Gastroesophageal sphincter (tissue), 3 donors: ENCODE measurements around the gene PRR5L.

Experiments used
- EP300 ChIP-seq: sonication (generic); formaldehyde crosslinking; IDR thresholded peaks from one replicate; pipeline ENCODE4 v1.6.1; 2017; ENCODE audit warnings: antibody characterized with exemption, mild to moderate bottlenecking
- POLR2A ChIP-seq, 2 donors: fragments of 450-650 bp; IDR thresholded peaks; one replicate each; pipeline ENCODE4 v1.6.1; 2017; ENCODE audit warnings: antibody characterized with exemption in 2 of 2, mild to moderate bottlenecking in 2 of 2, moderate library complexity in 1 of 2
- POLR2AphosphoS5 ChIP-seq: sonication (generic); formaldehyde crosslinking; IDR thresholded peaks from one replicate; pipeline ENCODE4 v1.6.1; 2017; ENCODE audit warnings: antibody characterized with exemption
- TF ChIP-seq, protein P1 (sequence below), 4 experiments: fragments of 200-600 bp in 2 of 4; fragments of 450-650 bp in 2 of 4; sonication (generic) in 1 of 4; IDR thresholded peaks; one replicate each; pipeline ENCODE4 v1.5.1; 2017 to 2019; ENCODE audit warnings: antibody characterized with exemption in 4 of 4, mild to moderate bottlenecking in 2 of 4, moderate library complexity in 2 of 4

DNA sequence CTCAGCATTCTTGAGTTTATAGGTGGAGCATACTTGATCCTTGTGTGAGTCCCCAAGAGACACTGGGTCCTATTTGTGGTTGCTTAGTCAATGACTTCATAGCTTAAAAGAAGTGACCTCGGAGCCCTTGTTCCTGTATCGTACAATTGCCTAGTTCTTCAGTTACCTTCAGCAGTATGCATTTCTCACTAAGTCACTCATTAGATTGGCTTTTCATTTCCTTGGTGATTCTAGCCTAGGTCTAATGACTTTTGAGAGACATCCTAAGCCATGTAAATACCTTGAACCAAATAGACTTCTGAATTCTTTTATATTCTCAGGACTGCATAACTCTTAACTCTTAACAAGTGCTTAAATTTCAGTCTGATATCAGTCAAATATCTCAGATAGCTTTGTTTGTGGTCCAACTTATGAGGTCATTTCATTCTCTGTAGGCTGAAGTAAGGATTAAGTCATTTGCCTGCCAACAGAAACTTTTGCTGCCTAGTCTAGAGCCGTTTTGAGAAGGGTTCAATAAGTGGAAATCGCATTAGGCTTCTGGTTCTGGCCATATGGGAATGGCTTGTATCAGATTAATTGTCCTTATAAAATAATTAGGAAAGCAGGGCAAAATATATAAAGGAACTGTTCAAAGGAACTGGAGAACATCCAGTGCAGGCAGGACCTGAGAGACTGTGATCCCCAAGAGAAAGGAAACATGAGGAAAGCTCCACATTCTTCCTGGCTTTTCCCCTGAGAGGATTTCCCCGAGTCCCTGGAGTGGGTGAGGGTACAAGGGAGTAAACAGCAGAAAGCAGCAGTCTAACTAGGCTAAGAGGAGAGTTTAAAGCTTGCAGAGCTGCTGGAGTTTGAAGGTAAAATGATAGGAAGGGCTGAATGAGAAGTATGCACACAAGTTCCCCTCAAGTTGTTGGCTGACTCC, 174.1 kb downstream of the PRR5L start:
- TF ChIP-seq, protein P1, sequence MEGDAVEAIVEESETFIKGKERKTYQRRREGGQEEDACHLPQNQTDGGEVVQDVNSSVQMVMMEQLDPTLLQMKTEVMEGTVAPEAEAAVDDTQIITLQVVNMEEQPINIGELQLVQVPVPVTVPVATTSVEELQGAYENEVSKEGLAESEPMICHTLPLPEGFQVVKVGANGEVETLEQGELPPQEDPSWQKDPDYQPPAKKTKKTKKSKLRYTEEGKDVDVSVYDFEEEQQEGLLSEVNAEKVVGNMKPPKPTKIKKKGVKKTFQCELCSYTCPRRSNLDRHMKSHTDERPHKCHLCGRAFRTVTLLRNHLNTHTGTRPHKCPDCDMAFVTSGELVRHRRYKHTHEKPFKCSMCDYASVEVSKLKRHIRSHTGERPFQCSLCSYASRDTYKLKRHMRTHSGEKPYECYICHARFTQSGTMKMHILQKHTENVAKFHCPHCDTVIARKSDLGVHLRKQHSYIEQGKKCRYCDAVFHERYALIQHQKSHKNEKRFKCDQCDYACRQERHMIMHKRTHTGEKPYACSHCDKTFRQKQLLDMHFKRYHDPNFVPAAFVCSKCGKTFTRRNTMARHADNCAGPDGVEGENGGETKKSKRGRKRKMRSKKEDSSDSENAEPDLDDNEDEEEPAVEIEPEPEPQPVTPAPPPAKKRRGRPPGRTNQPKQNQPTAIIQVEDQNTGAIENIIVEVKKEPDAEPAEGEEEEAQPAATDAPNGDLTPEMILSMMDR (IDR thresholded peaks at IDR 0.05), result no peak
- TF ChIP-seq POLR2A (IDR thresholded peaks at IDR 0.05), result no peak
- no peak for TF ChIP-seq POLR2AphosphoS5
- no peak for TF ChIP-seq EP300
